Activated CD4-positive, CD25-positive, alpha-beta regulatory T cell treated with anti-CD3 and anti-CD28 coated beads, Interleukin-2, amount 50 U/mL, for 72 hours (primary cell): ENCODE measurements around the gene SAMD1.

ENCODE experiments used
- DNase-seq: peaks from one replicate; pipeline ENCODE4 v3.0.0; 2021

SAMD1 gene

GRCh38 chr19:14112809-14113385, 22.3 kb upstream of the SAMD1 start:
- DNase-seq: no peak

GRCh38 chr19:14112051-14112808, 21.7 kb upstream of the SAMD1 start:
- DNase-seq: no peak

- DNase-seq: no peak
These were observed 20.9 kb upstream of the SAMD1 start for GRCh38 chr19:14111486-14111885.

GRCh38 chr19:14110650-14111049, 20.1 kb upstream of the SAMD1 start:
- DNase-seq: no peak

- no peak for DNase-seq
These were observed 17.3 kb upstream of the SAMD1 start for GRCh38 chr19:14107581-14108461.

GRCh38 chr19:14106840-14107239, 16.3 kb upstream of the SAMD1 start:
- no peak for DNase-seq

GRCh38 chr19:14105680-14106079, 15.1 kb upstream of the SAMD1 start:
- no peak for DNase-seq

- DNase-seq: no peak
These were observed 12.8 kb upstream of the SAMD1 start for GRCh38 chr19:14103310-14103709.

- DNase-seq: no peak
These were observed 12.2 kb upstream of the SAMD1 start for GRCh38 chr19:14102756-14103155.

- DNase-seq: no peak
These were observed 11.6 kb upstream of the SAMD1 start for GRCh38 chr19:14102102-14102696.

- no peak for DNase-seq
These were observed 10.5 kb upstream of the SAMD1 start for GRCh38 chr19:14101003-14101545.

GRCh38 chr19:14097532-14098151, 7.1 kb upstream of the SAMD1 start:
- DNase-seq: no peak

GRCh38 chr19:14096272-14096992, 5.9 kb upstream of the SAMD1 start:
- no peak for DNase-seq

GRCh38 chr19:14094854-14095253, 4.3 kb upstream of the SAMD1 start:
- no peak for DNase-seq

GRCh38 chr19:14093117-14093823, 2.7 kb upstream of the SAMD1 start:
- no peak for DNase-seq

- DNase-seq: peak; percentile 45
These were observed 1.4 kb upstream of the SAMD1 start for GRCh38 chr19:14091813-14092462.

GRCh38 chr19:14091081-14091812, 696 bp upstream of the SAMD1 start:
- peak; percentile 67 for DNase-seq

GRCh38 chr19:14089662-14090508, 666 bp downstream of the SAMD1 start:
- DNase-seq: peak; percentile 59

- DNase-seq: no peak
These were observed 1.2 kb downstream of the SAMD1 start for GRCh38 chr19:14089412-14089661.
